IMR-90 (cell line): ENCODE results near the gene NOX3. TPM values are rescaled to one million over a fixed set of nuclear protein-coding genes. Genes with fewer than 3 reads are reported as not detected.

Experiments used
- ATAC-seq: fragments of 200-7000 bp; cut with Tn5 transposase; 2 replicates; pipeline ENCODE4 v1.9.1; 2020; ENCODE audit warnings: low read depth, mild to moderate bottlenecking, moderate library complexity
- BruUV-seq: library from RNA; stranded (reverse); fragments of 400-500 nt; replicated peaks from 2 replicates; lab custom pipeline; 2021; lab: Mats Ljungman, UMichigan
- CTCF ChIA-PET: fragments of 300-600 bp; formaldehyde crosslinking; extraction: SDS; loops from one replicate; lab custom pipeline; 2021; ENCODE audit warnings: antibody characterized with exemption; lab: Yijun Ruan, JAX
- POLR2A ChIA-PET: fragments of 300-600 bp; sonication (Branson Sonifier 250); formaldehyde crosslinking; loops from one replicate; lab custom pipeline; 2022; ENCODE audit warnings: antibody characterized with exemption; ENCODE audit not compliant: unreplicated experiment; lab: Charles Lee
- DNase-seq: peaks from one replicate; pipeline ENCODE4 v3.0.0; 2013
- H2AFZ ChIP-seq: replicated peaks from 2 replicates; pipeline ENCODE3; 2013; ENCODE audit warnings: low read length, mild to moderate bottlenecking; ENCODE audit not compliant: poor library complexity
- H2AK5ac ChIP-seq: 2 replicates; pipeline ENCODE4 v1.6.1; 2013; ENCODE audit warnings: low read depth, low read length, inconsistent platforms
- H2AK9ac ChIP-seq: replicated peaks from 2 replicates; pipeline ENCODE3; 2013; ENCODE audit warnings: mild to moderate bottlenecking, low read depth, low read length, moderate library complexity; ENCODE audit not compliant: poor library complexity
- H2BK120ac ChIP-seq: 2 replicates; pipeline ENCODE4 v1.6.1; 2013; ENCODE audit warnings: low read depth, low read length, inconsistent platforms
- H2BK15ac ChIP-seq: 3 replicates; pipeline ENCODE4 v1.6.1; 2013; ENCODE audit warnings: low read depth, low read length, inconsistent platforms
- H2BK20ac ChIP-seq: 2 replicates; pipeline ENCODE4 v1.6.1; 2013; ENCODE audit warnings: low read depth, mild to moderate bottlenecking, inconsistent platforms, low read length, moderate library complexity
- H2BK5ac ChIP-seq: 2 replicates; pipeline ENCODE4 v1.6.1; 2013; ENCODE audit warnings: mild to moderate bottlenecking, low read depth, low read length, inconsistent platforms; ENCODE audit not compliant: poor library complexity, severe bottlenecking
- H3K14ac ChIP-seq: replicated peaks from 2 replicates; pipeline ENCODE4 v1.6.1; 2013; ENCODE audit warnings: low read depth, low read length, inconsistent platforms
- H3K18ac ChIP-seq: 2 replicates; pipeline ENCODE4 v1.6.1; 2013; ENCODE audit warnings: low read depth, low read length, control low read depth
- H3K23ac ChIP-seq: 2 replicates; pipeline ENCODE4 v1.6.1; 2013; ENCODE audit warnings: low read depth, low read length, inconsistent platforms
- H3K27ac ChIP-seq: 2 replicates; pipeline ENCODE4 v1.5.1; 2013; ENCODE audit warnings: mild to moderate bottlenecking, control low read depth, low read length; ENCODE audit not compliant: insufficient read depth
- H3K27me3 ChIP-seq: 2 replicates; pipeline ENCODE4 v1.6.1; 2013; ENCODE audit warnings: low read length; ENCODE audit not compliant: control insufficient read depth, insufficient read depth
- H3K36me3 ChIP-seq: 2 replicates; pipeline ENCODE4 v1.6.1; 2013; ENCODE audit warnings: low read length, mixed read lengths; ENCODE audit not compliant: control insufficient read depth, insufficient read depth
- H3K4ac ChIP-seq: 2 replicates; pipeline ENCODE4 v1.6.1; 2013; ENCODE audit warnings: low read depth, low read length, inconsistent platforms
- H3K4me1 ChIP-seq: 2 replicates; pipeline ENCODE4 v1.6.1; 2013; ENCODE audit warnings: low read length, mixed read lengths; ENCODE audit not compliant: control insufficient read depth, insufficient read depth
- H3K4me2 ChIP-seq: 2 replicates; pipeline ENCODE4 v1.6.1; 2013; ENCODE audit warnings: low read depth, mild to moderate bottlenecking, control low read depth, low read length, moderate library complexity
- H3K4me3 ChIP-seq: 2 replicates; pipeline ENCODE4 v1.5.1; 2013; ENCODE audit warnings: low read depth, mild to moderate bottlenecking, control low read depth, low read length, moderate library complexity; ENCODE audit not compliant: insufficient read depth
- H3K56ac ChIP-seq: 2 replicates; pipeline ENCODE4 v1.6.1; 2013; ENCODE audit warnings: low read length, inconsistent platforms; ENCODE audit not compliant: insufficient read depth; ENCODE audit errors: extremely low read depth
- H3K79me1 ChIP-seq, 2 experiments: 2 replicates each; pipeline ENCODE4 v1.6.1; 2013; ENCODE audit warnings: low read length in 2 of 2, inconsistent platforms in 1 of 2, low read depth in 1 of 2
- H3K9ac ChIP-seq: 2 replicates; pipeline ENCODE4 v1.6.1; 2013; ENCODE audit warnings: low read depth, low read length, control low read depth
- H3K9me1 ChIP-seq: 2 replicates; pipeline ENCODE4 v1.6.1; 2013; ENCODE audit warnings: low read length, inconsistent platforms; ENCODE audit not compliant: insufficient read depth
- H3K9me3 ChIP-seq: 2 replicates; pipeline ENCODE4 v1.6.1; 2013; ENCODE audit warnings: low read length; ENCODE audit not compliant: control insufficient read depth, insufficient read depth
- H4K20me1 ChIP-seq: 2 replicates; pipeline ENCODE4 v1.6.1; 2013; ENCODE audit warnings: low read length, inconsistent platforms; ENCODE audit not compliant: insufficient read depth
- H4K5ac ChIP-seq: 2 replicates; pipeline ENCODE4 v1.6.1; 2013; ENCODE audit warnings: mild to moderate bottlenecking, low read depth, low read length, control low read depth
- H4K8ac ChIP-seq, 2 experiments: 2 replicates each; pipeline ENCODE4 v1.6.1; 2013; ENCODE audit warnings: low read depth in 2 of 2, low read length in 2 of 2, control low read depth in 1 of 2, inconsistent platforms in 1 of 2
- H4K91ac ChIP-seq: 2 replicates; pipeline ENCODE4 v1.6.1; 2013; ENCODE audit warnings: low read depth, low read length, inconsistent platforms; ENCODE audit not compliant: insufficient read depth
- BHLHE40 ChIP-seq: fragments of 150-350 bp; IDR thresholded peaks from 2 replicates; pipeline ENCODE4 v1.6.1; 2016; ENCODE audit warnings: mild to moderate bottlenecking, low read depth, low read length
- MAFK ChIP-seq: IDR thresholded peaks from 2 replicates; pipeline ENCODE4 v1.6.1; 2012; ENCODE audit warnings: low read depth, low read length, improper control_type of control experiment
- RCOR1 ChIP-seq: IDR thresholded peaks from 2 replicates; pipeline ENCODE4 v1.6.1; 2012; ENCODE audit warnings: mild to moderate bottlenecking, low read length, improper control_type of control experiment; ENCODE audit not compliant: insufficient replicate concordance
- RFX5 ChIP-seq: IDR thresholded peaks from 2 replicates; pipeline ENCODE4 v1.8.0; 2012; ENCODE audit warnings: low read depth, mild to moderate bottlenecking, low read length, moderate library complexity
- WGBS, 2 experiments: methylation state at CpG; one replicate each; pipeline versions ENCODE4 v1.1.5 to v1.1.7; 2013; ENCODE audit warnings: missing lambda C conversion rate in 2 of 2; ENCODE audit not compliant: insufficient read length in 1 of 2; ENCODE audit errors: extremely low coverage in 2 of 2; 5-methylcytosine and 5-hydroxymethylcytosine counted together
- dilution Hi-C: fragments of 300-500 bp; cut with HindIII; formaldehyde crosslinking; loops from one replicate; pipeline ENCODE4 v1.14.3; 2018; ENCODE audit warnings: low sequenced_read_pairs; ENCODE audit not compliant: unreplicated experiment
- in situ Hi-C: fragments of 300-500 bp; cut with MboI; formaldehyde crosslinking; loops from 3 replicates; pipeline ENCODE4 v1.14.3; 2019; ENCODE audit warnings: low sequenced_read_pairs, inconsistent platforms, mixed read lengths
- intact Hi-C: fragments of 100-400 bp; cut with micrococcal nuclease; formaldehyde crosslinking; loops from 2 replicates; pipeline ENCODE4 v1.10.0; 2022
- polyA plus RNA-seq, 3 experiments: library from polyadenylated mRNA; depleted of rRNA; stranded (reverse); fragments of >200 nt; gene quantifications; 2 replicates each; pipeline ENCODE4 v1.2.3, GENCODE V29; 2012; ENCODE audit warnings: low replicate concordance in 1 of 3
- total RNA-seq: library from RNA; depleted of rRNA; stranded (reverse); fragments of >200 nt; gene quantifications from 2 replicates; pipeline ENCODE4 v1.2.3, GENCODE V29; 2012

The NOX3 gene
- total and polyA plus RNA-seq, 2 of the 4 experiments (the other 2 are of a cell fraction) = not detected

- Histone ChIP-seq H3K79me1 (no peaks in the 10 kb centered on the region), H4K5ac (no peak overlapping the region), H3K27ac (no peak overlapping the region), H3K4me3 (no peak overlapping the region), H2BK20ac (no peak overlapping the region), H2BK120ac (no peak overlapping the region), H2BK15ac (no peak overlapping the region), H3K56ac (no peak overlapping the region), H4K8ac (no peak overlapping the region), H3K18ac (no peak overlapping the region), H3K9me3 (peaks cover 9% of the 10 kb centered on the region), H2BK5ac (no peak overlapping the region), H3K14ac (no peak overlapping the region), H4K20me1 (no peaks in the 10 kb centered on the region), H3K23ac (no peak overlapping the region), H3K4me1 (0 out of 2 replicates have a peak, but pooled peaks cover 2% of the 10 kb centered on the region), H2AFZ (no peak overlapping the region), H3K27me3 (no peaks in the 10 kb centered on the region), H4K91ac (no peak overlapping the region), H2AK9ac (no peak overlapping the region), H3K9me1 (0 out of 2 replicates have a peak, but pooled peaks cover 2% of the 10 kb centered on the region), H3K36me3 (no peaks in the 10 kb centered on the region), H2AK5ac (0 out of 2 replicates have a peak overlapping the region, but pooled peaks have one; percentile 35), H3K9ac (no peak overlapping the region), H3K4ac (no peak overlapping the region), H3K4me2 (no peak overlapping the region)
- ChIA-PET CTCF (interaction anchor here (1.2 kb wide), 1 partner anchor 145 kb away, joined by 3 read pairs; no protein-coding TSS in a partner anchor), POLR2A (no interaction called here)
- ATAC-seq = no peak
- BruUV-seq = no TSS peak
- intact Hi-C loops (no loop called here), dilution Hi-C loops (no loop called here), in situ Hi-C loops (loop anchor here (25.0 kb wide), 5 partner anchors 412 to 1837 kb away; no protein-coding TSS in a partner anchor)
- 93% methylated on average over 3 of the region's 6 CpGs; no CpG with 5 or more reads in 1 of the 2 experiments for WGBS, 2 experiments
- DNase-seq = no peak
- TF ChIP-seq BHLHE40 = no peak
- TF ChIP-seq MAFK = no peak
- no peak for TF ChIP-seq RFX5
- TF ChIP-seq RCOR1 = no peak
Observed at GRCh38 chr6:155349956-155350355, 105.7 kb downstream of the NOX3 start.
